Suprapubic skin (tissue), 4 donors: Measurements from ENCODE around the gene CORO1C. TPM values are rescaled to one million over a fixed set of nuclear protein-coding genes. Genes with fewer than 3 reads are reported as not detected.

Source experiments
- DNase-seq, 2 donors: peaks; one replicate each; pipeline ENCODE4 v3.0.0-alpha.2; 2019; ENCODE audit warnings: low spot score in 2 of 2
- H3K27ac ChIP-seq: fragments of 200-600 bp; sonication (generic); one replicate; pipeline ENCODE4 v1.5.1; 2019
- H3K27me3 ChIP-seq: fragments of 200-600 bp; sonication (generic); one replicate; pipeline ENCODE4 v1.5.1; 2019
- H3K36me3 ChIP-seq: fragments of 200-600 bp; sonication (generic); one replicate; pipeline ENCODE4 v1.5.1; 2019
- H3K4me1 ChIP-seq: fragments of 200-600 bp; sonication (generic); one replicate; pipeline ENCODE4 v1.5.1; 2019
- H3K4me3 ChIP-seq: fragments of 200-600 bp; sonication (generic); one replicate; pipeline ENCODE4 v1.5.1; 2019; ENCODE audit warnings: mild to moderate bottlenecking
- H3K9me3 ChIP-seq: fragments of 200-600 bp; sonication (generic); one replicate; pipeline ENCODE4 v1.5.1; 2019
- EP300 ChIP-seq: sonication (generic); formaldehyde crosslinking; IDR thresholded peaks from one replicate; pipeline ENCODE4 v1.6.1; 2017; ENCODE audit warnings: antibody characterized with exemption
- POLR2A ChIP-seq, 2 donors: fragments of 450-650 bp; IDR thresholded peaks; one replicate each; pipeline ENCODE4 v1.6.1; 2017; ENCODE audit warnings: antibody characterized with exemption in 2 of 2, mild to moderate bottlenecking in 2 of 2, moderate library complexity in 2 of 2
- POLR2AphosphoS5 ChIP-seq, 3 donors: sonication (generic); formaldehyde crosslinking; IDR thresholded peaks; one replicate each; pipeline ENCODE4 v1.6.1; 2017; ENCODE audit warnings: antibody characterized with exemption in 3 of 3
- WGBS: methylation state at CpG from one replicate; pipeline ENCODE4 v1.1.5; 2018; 5-methylcytosine and 5-hydroxymethylcytosine counted together
- total RNA-seq, 4 donors: library from RNA; depleted of rRNA; stranded (reverse); fragments of >200 nt; gene quantifications; one replicate each; pipeline ENCODE4 v1.1.0, GENCODE V29; 2016
- TF ChIP-seq, protein P1 (sequence below), 2 donors: fragments of 200-600 bp in 1 of 2; fragments of 450-650 bp in 1 of 2; sonication (generic) in 1 of 2; IDR thresholded peaks; one replicate each; pipeline ENCODE4 v1.5.1; 2016 to 2019; ENCODE audit warnings: antibody characterized with exemption in 2 of 2, mild to moderate bottlenecking in 1 of 2, moderate library complexity in 1 of 2

Gene CORO1C
- total RNA-seq, 4 donors from 2014 or later: 117 to 175 (median 142) TPM

DNA sequence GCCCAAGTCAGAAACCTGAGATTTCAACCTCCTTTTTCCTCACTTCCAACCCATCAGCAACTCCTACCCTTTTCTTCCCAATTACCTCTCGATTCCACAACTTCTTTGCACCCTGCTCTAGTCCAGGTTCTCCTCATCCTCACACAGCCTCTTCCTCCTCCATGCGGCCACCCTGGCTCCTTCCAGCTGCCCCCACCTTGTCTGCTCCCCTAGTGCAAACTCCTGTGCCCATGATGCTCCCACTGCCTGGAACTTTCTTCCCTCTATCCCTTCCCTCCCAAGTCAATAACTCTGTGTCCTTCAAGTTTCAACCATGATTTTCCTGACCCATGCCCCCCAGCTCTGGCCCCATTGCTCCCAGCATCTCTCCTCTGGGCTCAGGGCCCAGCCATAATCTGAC lies 115.0 kb downstream of the CORO1C start:
- Histone ChIP-seq H3K4me1 (peaks cover 12% of the 10 kb centered on the region), H3K4me3 (no peak overlapping the region), H3K9me3 (no peaks in the 10 kb centered on the region), H3K27ac (no peak overlapping the region), H3K27me3 (no peaks in the 10 kb centered on the region), H3K36me3 (no peaks in the 10 kb centered on the region)
- WGBS: 97% methylated on average over 2 of the region's 2 CpGs
- no peak for TF ChIP-seq POLR2A (IDR thresholded peaks at IDR 0.05)
- no peak for TF ChIP-seq POLR2AphosphoS5 (IDR thresholded peaks at IDR 0.05)
- no peak for TF ChIP-seq EP300
- TF ChIP-seq, protein P1, sequence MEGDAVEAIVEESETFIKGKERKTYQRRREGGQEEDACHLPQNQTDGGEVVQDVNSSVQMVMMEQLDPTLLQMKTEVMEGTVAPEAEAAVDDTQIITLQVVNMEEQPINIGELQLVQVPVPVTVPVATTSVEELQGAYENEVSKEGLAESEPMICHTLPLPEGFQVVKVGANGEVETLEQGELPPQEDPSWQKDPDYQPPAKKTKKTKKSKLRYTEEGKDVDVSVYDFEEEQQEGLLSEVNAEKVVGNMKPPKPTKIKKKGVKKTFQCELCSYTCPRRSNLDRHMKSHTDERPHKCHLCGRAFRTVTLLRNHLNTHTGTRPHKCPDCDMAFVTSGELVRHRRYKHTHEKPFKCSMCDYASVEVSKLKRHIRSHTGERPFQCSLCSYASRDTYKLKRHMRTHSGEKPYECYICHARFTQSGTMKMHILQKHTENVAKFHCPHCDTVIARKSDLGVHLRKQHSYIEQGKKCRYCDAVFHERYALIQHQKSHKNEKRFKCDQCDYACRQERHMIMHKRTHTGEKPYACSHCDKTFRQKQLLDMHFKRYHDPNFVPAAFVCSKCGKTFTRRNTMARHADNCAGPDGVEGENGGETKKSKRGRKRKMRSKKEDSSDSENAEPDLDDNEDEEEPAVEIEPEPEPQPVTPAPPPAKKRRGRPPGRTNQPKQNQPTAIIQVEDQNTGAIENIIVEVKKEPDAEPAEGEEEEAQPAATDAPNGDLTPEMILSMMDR (IDR thresholded peaks at IDR 0.05): no peak
- DNase-seq: no peak

DNA sequence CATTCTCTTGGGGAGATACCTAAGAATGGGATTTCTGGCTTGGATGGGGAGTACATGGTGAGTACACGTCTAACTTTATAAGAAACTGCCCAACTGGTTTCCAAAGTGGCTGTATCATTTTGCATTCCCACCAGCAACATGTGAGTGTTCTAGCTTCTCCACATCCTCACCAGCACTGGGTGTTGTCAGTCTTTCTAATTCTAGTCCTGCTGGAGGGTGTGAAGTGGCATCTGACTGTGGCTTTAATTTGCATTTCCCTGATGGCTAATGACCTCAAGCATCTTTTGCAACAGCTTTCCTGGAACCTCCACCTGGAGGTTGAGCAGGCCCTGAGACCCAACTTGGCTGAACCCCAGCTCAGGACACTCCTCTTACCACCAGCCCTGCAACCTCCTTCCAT lies 115.4 kb downstream of the CORO1C start:
- no peak for DNase-seq
- WGBS: 94% methylated on average over 1 of the region's 1 CpG
- Histone ChIP-seq H3K9me3 (no peaks in the 10 kb centered on the region), H3K27me3 (no peaks in the 10 kb centered on the region), H3K27ac (no peak overlapping the region), H3K4me3 (no peak overlapping the region), H3K36me3 (no peaks in the 10 kb centered on the region), H3K4me1 (peaks cover 12% of the 10 kb centered on the region)
- no peak for TF ChIP-seq EP300
- TF ChIP-seq, protein P1 (IDR thresholded peaks at IDR 0.05): no peak
- no peak for TF ChIP-seq POLR2A (IDR thresholded peaks at IDR 0.05)
- no peak for TF ChIP-seq POLR2AphosphoS5 (IDR thresholded peaks at IDR 0.05)

DNA sequence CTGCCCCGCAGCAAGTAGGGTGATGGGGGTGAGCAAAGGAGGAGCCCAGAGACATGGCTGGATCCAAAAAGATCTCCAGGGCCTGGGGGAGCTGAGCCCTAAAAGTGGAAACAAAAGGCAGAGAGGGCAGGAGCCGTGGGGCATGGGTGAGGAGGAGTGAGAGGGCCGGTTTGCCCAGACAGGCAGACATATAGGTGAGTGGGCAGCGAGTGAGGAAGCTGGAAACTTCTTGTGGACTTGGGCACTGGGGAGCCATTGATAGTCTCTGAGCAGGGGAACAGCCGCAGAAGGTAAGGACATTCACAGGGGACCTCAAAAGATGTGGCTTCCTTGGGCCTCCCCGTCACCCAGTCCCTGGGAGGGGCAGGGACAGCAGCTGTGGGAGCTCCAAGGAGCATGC lies 116.7 kb downstream of the CORO1C start:
- Histone ChIP-seq H3K27ac (no peak overlapping the region), H3K4me1 (peaks cover 12% of the 10 kb centered on the region), H3K4me3 (no peak overlapping the region), H3K9me3 (no peaks in the 10 kb centered on the region), H3K27me3 (no peaks in the 10 kb centered on the region), H3K36me3 (no peaks in the 10 kb centered on the region)
- 92% methylated on average over 6 of the region's 6 CpGs for WGBS
- DNase-seq: no peak
- TF ChIP-seq POLR2AphosphoS5 (IDR thresholded peaks at IDR 0.05) (no peak), POLR2A (IDR thresholded peaks at IDR 0.05) (no peak), EP300 (no peak)
- TF ChIP-seq, protein P1 (IDR thresholded peaks at IDR 0.05): no peak

DNA sequence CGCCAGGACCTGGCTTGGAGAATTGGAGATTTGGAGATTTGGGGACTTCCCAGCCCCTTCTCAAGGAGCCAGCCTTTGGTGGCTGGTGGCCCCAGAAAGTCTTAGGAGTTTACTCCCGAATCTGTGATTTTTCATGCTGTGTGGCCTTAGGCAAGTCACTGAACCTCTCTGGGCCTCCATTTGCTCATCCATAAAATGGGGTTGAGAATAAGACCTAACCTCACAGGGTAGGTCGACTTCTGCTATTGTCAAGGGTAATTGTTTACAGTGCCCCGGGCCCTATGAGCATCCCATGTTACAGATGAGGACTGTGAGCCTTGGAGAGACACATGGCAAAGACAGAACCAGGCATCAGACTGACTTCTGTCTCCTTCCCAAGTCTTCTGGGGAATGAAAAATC lies 117.3 kb downstream of the CORO1C start:
- Histone ChIP-seq H3K9me3 (no peaks in the 10 kb centered on the region), H3K27me3 (no peaks in the 10 kb centered on the region), H3K4me1 (peaks cover 14% of the 10 kb centered on the region), H3K36me3 (no peaks in the 10 kb centered on the region), H3K4me3 (no peak overlapping the region), H3K27ac (no peak overlapping the region)
- no peak for DNase-seq
- TF ChIP-seq EP300: no peak
- TF ChIP-seq POLR2AphosphoS5 (IDR thresholded peaks at IDR 0.05): no peak
- TF ChIP-seq, protein P1 (IDR thresholded peaks at IDR 0.05): no peak
- no peak for TF ChIP-seq POLR2A (IDR thresholded peaks at IDR 0.05)
- WGBS: 80% methylated on average over 3 of the region's 4 CpGs

DNA sequence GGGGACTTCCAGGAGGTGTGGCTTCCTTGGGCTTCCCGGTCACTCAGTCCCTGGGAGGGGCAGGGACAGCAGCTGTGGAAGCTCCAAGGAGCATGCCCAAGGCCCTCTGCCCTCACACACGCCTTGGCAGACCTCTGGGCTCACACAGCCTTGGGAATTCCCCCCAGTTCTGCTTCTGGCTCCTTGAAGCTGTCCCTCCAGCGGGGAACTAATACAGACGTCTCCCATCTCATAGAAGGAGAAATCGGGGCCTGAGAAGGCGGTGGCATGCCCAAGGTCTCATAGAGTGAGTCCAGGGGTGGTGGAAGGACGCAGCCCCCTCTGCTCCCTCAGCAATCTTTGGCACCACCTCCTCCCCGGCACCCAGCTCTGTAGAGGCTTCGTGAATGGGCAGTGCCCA lies 117.8 kb downstream of the CORO1C start:
- no peak for DNase-seq
- TF ChIP-seq POLR2A (IDR thresholded peaks at IDR 0.05): no peak
- Histone ChIP-seq H3K4me3 (no peak overlapping the region), H3K9me3 (no peaks in the 10 kb centered on the region), H3K4me1 (peaks cover 14% of the 10 kb centered on the region), H3K27ac (no peak overlapping the region), H3K27me3 (no peaks in the 10 kb centered on the region), H3K36me3 (no peaks in the 10 kb centered on the region)
- 55% methylated on average over 9 of the region's 9 CpGs for WGBS

DNA sequence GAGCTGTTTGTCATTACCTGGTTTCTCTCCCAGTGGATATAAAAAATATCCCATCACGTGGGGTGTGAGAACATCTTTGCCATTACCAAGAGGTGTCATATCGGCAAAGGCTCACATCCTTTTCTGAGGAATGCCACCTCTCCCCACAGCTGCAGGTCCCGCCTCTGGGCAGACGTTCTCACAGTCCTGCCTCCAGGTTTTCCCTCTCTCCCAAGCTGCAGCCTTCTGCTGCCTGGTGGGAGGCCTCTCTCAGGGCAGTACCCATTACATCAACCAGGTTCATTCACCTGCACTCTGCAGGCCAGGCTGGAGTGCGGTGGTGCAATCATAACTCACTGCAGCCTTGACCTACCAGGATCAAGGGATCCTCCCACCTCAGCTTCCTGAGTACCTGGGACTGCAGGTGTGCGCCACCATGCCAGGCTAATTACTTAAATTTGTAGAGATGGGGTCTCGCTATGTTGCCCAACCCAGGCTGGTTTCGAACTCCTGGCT lies 118.5 kb downstream of the CORO1C start:
- Histone ChIP-seq H3K27me3 (no peaks in the 10 kb centered on the region), H3K36me3 (no peaks in the 10 kb centered on the region), H3K4me3 (no peak overlapping the region), H3K4me1 (peaks cover 9% of the 10 kb centered on the region), H3K27ac (no peak overlapping the region), H3K9me3 (no peaks in the 10 kb centered on the region)
- no peak for DNase-seq
- TF ChIP-seq EP300 (no peak), POLR2A (IDR thresholded peaks at IDR 0.05) (no peak), POLR2AphosphoS5 (IDR thresholded peaks at IDR 0.05) (no peak)
- TF ChIP-seq, protein P1 (IDR thresholded peaks at IDR 0.05): no peak
- 64% methylated on average over 6 of the region's 8 CpGs for WGBS
